Activated T-cell treated with anti-CD3 and anti-CD28 coated beads, Interleukin-2, amount 50 U/mL, for 72 hours (primary cell): ENCODE data around the gene RELN. TPM values are rescaled to one million over a fixed set of nuclear protein-coding genes. Genes with fewer than 3 reads are reported as not detected.

Experiments used
- ATAC-seq, 2 donors: fragments of 150-1000 bp; cut with Tn5 transposase; replicated peaks in 1 of 2; 2 replicates each; pipeline ENCODE4 v1.10.0; 2021; ENCODE audit warnings: moderate library complexity in 2 of 2, mild to moderate bottlenecking in 1 of 2
- DNase-seq, 2 donors: peaks; one replicate each; pipeline ENCODE4 v3.0.0; 2021 to 2022; ENCODE audit warnings: mixed read lengths in 1 of 2
- H3K27ac Mint-ChIP-seq: one replicate; pipeline ENCODE4 v1.8.0; 2022; ENCODE audit warnings: mild to moderate bottlenecking, moderate library complexity, mixed read lengths
- H3K27me3 Mint-ChIP-seq: one replicate; pipeline ENCODE4 v1.8.0; 2022; ENCODE audit warnings: low read depth, mixed read lengths
- H3K36me3 Mint-ChIP-seq, 2 donors: one replicate each; pipeline ENCODE4 v1.8.0; 2022; ENCODE audit warnings: mixed read lengths in 2 of 2, mild to moderate bottlenecking in 1 of 2; ENCODE audit not compliant: insufficient read depth in 2 of 2
- H3K4me1 Mint-ChIP-seq: one replicate; pipeline ENCODE4 v1.8.0; 2022; ENCODE audit warnings: low read depth, mixed read lengths
- H3K4me3 Mint-ChIP-seq, 2 donors: one replicate each; pipeline ENCODE4 v1.8.0; 2022; ENCODE audit warnings: mild to moderate bottlenecking in 2 of 2, mixed read lengths in 2 of 2, moderate library complexity in 2 of 2
- H3K9me3 Mint-ChIP-seq, 2 donors: one replicate each; pipeline ENCODE4 v1.8.0; 2022; ENCODE audit warnings: mixed read lengths in 2 of 2
- total RNA-seq, 2 donors: library from RNA; stranded (reverse); gene quantifications; one replicate each; pipeline ENCODE4 v1.2.3, GENCODE V29; 2022

The RELN gene
- total RNA-seq, 2 donors from 2014 or later = not detected

GRCh38 chr7:103764901-103765300 lies 224.6 kb downstream of the RELN start:
- H3K9me3 Mint-ChIP-seq = no peaks in the 10 kb centered on the region
- H3K27me3 Mint-ChIP-seq = no peaks in the 10 kb centered on the region
- H3K27ac Mint-ChIP-seq = no peak overlapping the region
- no peak overlapping the region for H3K4me3 Mint-ChIP-seq
- DNase-seq (no peak), ATAC-seq (no peak)
- no peaks in the 10 kb centered on the region for H3K36me3 Mint-ChIP-seq
- no peaks in the 10 kb centered on the region for H3K4me1 Mint-ChIP-seq

- H3K36me3 Mint-ChIP-seq = no peaks in the 10 kb centered on the region
- no peaks in the 10 kb centered on the region for H3K9me3 Mint-ChIP-seq
- H3K27ac Mint-ChIP-seq = no peak overlapping the region
- no peak for DNase-seq
- H3K27me3 Mint-ChIP-seq = no peaks in the 10 kb centered on the region
- no peak overlapping the region for H3K4me3 Mint-ChIP-seq
- no peak for ATAC-seq
- no peaks in the 10 kb centered on the region for H3K4me1 Mint-ChIP-seq
Measured at GRCh38 chr7:103762877-103763276, 226.6 kb downstream of the RELN start.

DNA sequence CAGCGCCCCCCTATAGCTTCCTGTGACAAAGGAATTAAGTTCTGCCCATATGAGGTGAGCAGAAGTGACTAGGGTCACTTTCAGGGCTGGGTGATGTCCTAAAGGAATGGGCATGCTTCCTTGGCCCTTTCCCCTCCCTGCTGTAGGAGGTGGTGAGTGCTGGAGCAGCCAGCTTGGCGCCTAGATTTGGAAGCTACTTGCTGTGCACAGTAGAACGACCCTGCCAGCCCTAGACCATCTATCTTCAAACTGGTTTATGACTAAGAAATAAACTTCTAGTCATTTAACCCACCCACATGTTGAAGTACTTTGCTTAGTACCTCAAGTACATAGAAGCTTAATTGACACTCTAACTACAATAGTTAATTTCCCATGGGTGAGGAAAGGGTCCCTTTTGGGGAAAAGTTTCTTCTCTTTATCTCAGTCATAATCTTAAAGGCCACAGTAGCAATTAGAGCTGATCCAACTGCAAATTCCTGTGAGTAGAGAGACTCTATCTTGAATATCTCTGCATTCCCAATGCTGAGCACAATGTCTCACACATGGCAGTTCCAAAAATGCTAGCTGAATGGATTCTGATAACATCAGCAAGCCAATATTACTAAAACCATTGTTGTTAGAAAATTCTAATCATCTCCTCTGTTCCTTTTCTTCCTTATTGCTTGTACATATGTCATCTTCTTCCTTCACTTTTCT lies 227.2 kb downstream of the RELN start:
- H3K9me3 Mint-ChIP-seq = no peaks in the 10 kb centered on the region
- no peak for DNase-seq
- no peaks in the 10 kb centered on the region for H3K4me1 Mint-ChIP-seq
- H3K27ac Mint-ChIP-seq = no peak overlapping the region
- ATAC-seq = no peak
- H3K36me3 Mint-ChIP-seq = no peaks in the 10 kb centered on the region
- H3K4me3 Mint-ChIP-seq = no peak overlapping the region
- H3K27me3 Mint-ChIP-seq = no peaks in the 10 kb centered on the region

GRCh38 chr7:103752995-103753394 lies 236.5 kb downstream of the RELN start:
- no peaks in the 10 kb centered on the region for H3K9me3 Mint-ChIP-seq
- no peaks in the 10 kb centered on the region for H3K27me3 Mint-ChIP-seq
- DNase-seq (no peak), ATAC-seq (no peak)
- no peak overlapping the region for H3K4me3 Mint-ChIP-seq
- no peaks in the 10 kb centered on the region for H3K4me1 Mint-ChIP-seq
- no peak overlapping the region for H3K27ac Mint-ChIP-seq
- H3K36me3 Mint-ChIP-seq = no peaks in the 10 kb centered on the region

DNA sequence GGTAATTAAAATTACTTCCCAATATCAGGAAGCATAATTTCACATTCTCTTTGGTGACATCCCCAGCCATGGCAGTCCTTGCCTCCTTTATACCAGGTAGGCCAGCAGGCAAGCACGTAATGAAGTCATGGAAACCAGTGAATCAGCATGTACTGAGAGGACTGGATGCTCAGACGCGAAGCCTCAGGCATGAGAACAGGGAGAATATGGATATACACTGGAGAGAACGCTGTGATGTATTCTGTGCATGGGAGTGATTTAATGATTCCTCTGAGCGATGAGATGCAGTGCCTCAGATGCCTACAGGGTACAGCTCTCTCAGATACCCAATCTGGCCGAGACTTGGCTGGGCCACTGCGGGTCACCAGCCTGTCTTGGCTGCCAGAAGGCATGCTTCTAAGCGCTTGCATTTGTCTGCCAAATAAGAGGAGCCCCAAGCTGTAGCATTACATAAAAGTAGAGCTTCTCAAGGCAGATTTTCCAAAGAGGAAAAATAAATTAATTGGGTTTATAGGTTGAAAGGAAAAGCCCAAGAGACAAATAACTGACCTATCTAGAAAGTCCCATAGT lies 238.1 kb downstream of the RELN start:
- Mint-ChIP-seq H3K27me3 (no peaks in the 10 kb centered on the region), H3K4me1 (no peaks in the 10 kb centered on the region), H3K36me3 (no peaks in the 10 kb centered on the region), H3K4me3 (no peak overlapping the region), H3K27ac (no peak overlapping the region), H3K9me3 (no peaks in the 10 kb centered on the region)
- ATAC-seq (no peak), DNase-seq (no peak)

- Mint-ChIP-seq H3K36me3 (no peaks in the 10 kb centered on the region), H3K27me3 (no peaks in the 10 kb centered on the region), H3K27ac (no peak overlapping the region), H3K9me3 (no peaks in the 10 kb centered on the region), H3K4me3 (no peak overlapping the region), H3K4me1 (no peaks in the 10 kb centered on the region)
- DNase-seq = no peak
- no peak for ATAC-seq
Measured at GRCh38 chr7:103748680-103749079, 240.8 kb downstream of the RELN start.

- H3K4me1 Mint-ChIP-seq = no peaks in the 10 kb centered on the region
- no peak for DNase-seq
- peaks cover 0 to 4% of the 10 kb centered on the region in 2 donors for H3K9me3 Mint-ChIP-seq
- peaks cover 0 to 2% of the 10 kb centered on the region in 2 donors for H3K36me3 Mint-ChIP-seq
- H3K4me3 Mint-ChIP-seq = no peak overlapping the region
- H3K27me3 Mint-ChIP-seq = peaks cover 7% of the 10 kb centered on the region
- H3K27ac Mint-ChIP-seq = no peak overlapping the region
- no peak for ATAC-seq
Measured at GRCh38 chr7:103735377-103735776, 254.1 kb downstream of the RELN start.

GRCh38 chr7:103731169-103731568 lies 258.3 kb downstream of the RELN start:
- no peaks in the 10 kb centered on the region for H3K36me3 Mint-ChIP-seq
- no peaks in the 10 kb centered on the region for H3K4me1 Mint-ChIP-seq
- peaks cover 0 to 1% of the 10 kb centered on the region in 2 donors for H3K9me3 Mint-ChIP-seq
- no peaks in the 10 kb centered on the region for H3K27me3 Mint-ChIP-seq
- ATAC-seq (no peak), DNase-seq (no peak)
- no peak overlapping the region for H3K4me3 Mint-ChIP-seq
- no peak overlapping the region for H3K27ac Mint-ChIP-seq

- peaks cover 0 to 1% of the 10 kb centered on the region in 2 donors for H3K9me3 Mint-ChIP-seq
- DNase-seq = no peak
- no peaks in the 10 kb centered on the region for H3K36me3 Mint-ChIP-seq
- no peaks in the 10 kb centered on the region for H3K27me3 Mint-ChIP-seq
- ATAC-seq = no peak
- H3K4me3 Mint-ChIP-seq = no peak overlapping the region
- H3K4me1 Mint-ChIP-seq = no peaks in the 10 kb centered on the region
- no peak overlapping the region for H3K27ac Mint-ChIP-seq
Measured at GRCh38 chr7:103729026-103729425, 260.4 kb downstream of the RELN start.

DNA sequence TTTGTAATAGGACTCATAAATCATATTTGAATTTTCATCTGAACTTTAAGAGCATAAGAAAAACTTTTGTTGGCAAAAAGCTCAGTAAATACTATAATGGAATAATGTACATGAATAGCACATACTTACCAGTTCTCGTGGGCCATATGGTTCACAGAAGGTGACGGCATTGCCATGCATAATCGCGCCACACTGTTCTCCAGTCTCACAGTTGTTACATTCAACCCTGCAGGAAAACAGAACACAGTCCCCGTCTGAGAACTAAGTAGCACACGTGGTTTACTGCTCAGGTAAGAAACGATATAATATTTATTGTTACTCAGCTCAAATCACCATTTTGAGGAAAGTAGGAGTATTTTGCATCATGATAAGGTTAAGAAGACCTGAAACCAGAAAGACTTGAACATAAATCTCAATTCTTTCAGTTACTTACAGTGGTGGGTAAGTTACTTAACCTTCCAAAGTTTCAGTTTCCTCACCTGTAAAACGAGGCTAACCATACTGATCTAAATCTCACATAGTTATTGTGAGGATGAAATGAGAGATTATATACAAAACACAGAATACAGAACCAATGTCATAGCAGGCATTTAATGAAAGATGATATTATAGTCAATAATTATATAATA lies 261.4 kb downstream of the RELN start:
- Mint-ChIP-seq H3K36me3 (no peaks in the 10 kb centered on the region), H3K4me3 (no peak overlapping the region), H3K27me3 (no peaks in the 10 kb centered on the region), H3K4me1 (no peaks in the 10 kb centered on the region), H3K27ac (no peak overlapping the region), H3K9me3 (peaks cover 0 to 1% of the 10 kb centered on the region in 2 donors)
- no peak for ATAC-seq
- no peak for DNase-seq

DNA sequence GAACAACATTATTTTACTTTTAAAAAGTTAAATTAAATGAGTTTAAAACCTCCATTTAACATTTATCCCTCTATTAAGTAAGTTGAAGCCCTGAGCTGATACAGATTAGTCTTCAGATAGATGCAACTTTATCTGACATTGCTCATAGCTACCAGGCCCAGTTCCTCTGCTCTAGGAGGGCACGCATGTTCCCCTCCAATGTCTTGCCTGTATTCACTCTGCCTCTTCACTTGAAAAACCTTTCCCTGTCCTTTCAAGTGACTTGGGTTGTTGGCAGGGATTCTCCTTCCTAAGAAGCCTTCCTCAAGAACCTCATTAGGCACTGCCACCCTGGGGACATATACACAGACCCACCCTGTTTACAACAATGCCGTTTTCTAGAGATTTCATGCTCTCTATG lies 270.4 kb downstream of the RELN start:
- ATAC-seq = no peak
- no peaks in the 10 kb centered on the region for H3K27me3 Mint-ChIP-seq
- DNase-seq = no peak
- H3K36me3 Mint-ChIP-seq = no peaks in the 10 kb centered on the region
- H3K27ac Mint-ChIP-seq = no peak overlapping the region
- H3K9me3 Mint-ChIP-seq = no peaks in the 10 kb centered on the region
- no peaks in the 10 kb centered on the region for H3K4me1 Mint-ChIP-seq
- no peak overlapping the region for H3K4me3 Mint-ChIP-seq

GRCh38 chr7:103718482-103719061 lies 270.9 kb downstream of the RELN start:
- no peak for ATAC-seq
- no peaks in the 10 kb centered on the region for H3K27me3 Mint-ChIP-seq
- H3K4me3 Mint-ChIP-seq = no peak overlapping the region
- no peaks in the 10 kb centered on the region for H3K36me3 Mint-ChIP-seq
- H3K4me1 Mint-ChIP-seq = no peaks in the 10 kb centered on the region
- H3K9me3 Mint-ChIP-seq = no peaks in the 10 kb centered on the region
- H3K27ac Mint-ChIP-seq = no peak overlapping the region
- DNase-seq = no peak

DNA sequence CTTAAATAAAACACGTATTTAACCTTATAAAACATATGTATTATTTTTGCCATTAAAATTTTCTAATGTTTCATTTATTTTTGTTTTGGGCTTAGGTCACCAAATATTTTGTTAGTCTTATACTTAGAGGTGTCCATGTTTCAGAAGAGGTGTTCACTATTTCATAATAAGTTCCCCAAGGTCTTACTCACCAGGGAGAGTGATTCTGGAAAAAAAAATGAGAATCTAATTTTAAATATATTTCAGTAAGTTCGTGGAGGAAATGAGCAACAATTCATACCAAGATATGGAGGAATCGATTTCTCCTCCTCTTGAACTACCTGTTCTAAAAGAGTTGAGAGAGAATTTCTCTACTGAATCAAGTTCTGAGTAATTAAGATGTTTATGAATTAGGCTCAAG lies 271.9 kb downstream of the RELN start:
- no peaks in the 10 kb centered on the region for H3K4me1 Mint-ChIP-seq
- H3K27me3 Mint-ChIP-seq = no peaks in the 10 kb centered on the region
- no peak overlapping the region for H3K4me3 Mint-ChIP-seq

More for the DNA sequence above, 271.9 kb downstream of the RELN start:
- Mint-ChIP-seq H3K9me3 (no peaks in the 10 kb centered on the region), H3K27ac (no peak overlapping the region), H3K36me3 (no peaks in the 10 kb centered on the region)
- no peak for DNase-seq
- no peak for ATAC-seq
